ENCODE measurements around the gene SPEF1. TPM values are rescaled to one million over a fixed set of nuclear protein-coding genes. Genes with fewer than 3 reads are reported as not detected.

SPEF1 gene
- total and polyA plus RNA-seq, 2 of the 13 experiments (the other 11 are each of a cell fraction or from before 2014, with no cell fraction given): 0.11 to 0.27 TPM

DNA sequence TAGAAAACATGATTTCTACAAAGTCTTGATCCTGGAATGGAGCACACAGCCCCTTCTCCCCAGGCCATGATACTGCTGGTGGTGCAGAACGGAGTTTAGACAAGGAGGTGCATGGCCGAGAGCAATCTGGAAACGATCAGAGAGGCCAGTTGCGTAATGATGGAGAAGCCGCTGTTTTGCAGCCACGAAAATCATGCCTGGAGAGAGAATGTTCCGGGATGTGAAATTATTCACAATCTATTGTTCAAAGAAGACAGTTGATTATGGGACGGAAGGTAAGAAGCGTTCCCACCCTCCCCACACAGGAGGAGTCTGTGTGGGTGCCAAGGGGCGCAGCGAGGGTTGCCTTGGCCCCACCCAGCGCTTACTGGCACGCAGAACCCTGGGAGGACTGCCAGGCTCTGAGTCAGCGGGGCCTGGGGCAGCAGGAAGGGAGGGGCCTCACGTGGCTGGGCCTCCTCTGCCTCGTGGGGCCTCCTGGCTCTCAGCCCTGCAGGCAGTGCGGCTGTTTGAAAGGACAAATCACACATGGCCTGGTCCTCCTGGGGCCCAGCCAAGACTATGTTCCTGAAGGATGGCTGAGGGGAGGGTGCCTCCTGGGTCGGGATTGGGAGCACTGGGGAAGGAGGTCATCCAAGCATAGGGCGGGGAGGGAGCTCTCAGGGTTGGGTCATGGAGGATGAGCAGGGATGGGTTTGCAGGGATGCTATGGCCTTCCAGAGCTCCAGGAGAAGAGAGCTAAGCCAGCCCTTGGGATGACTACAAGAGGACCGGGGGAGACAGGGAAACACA is 30.4 kb upstream of the SPEF1 start (continued):
- TF ChIP-seq ELF1 (CRISPR knock-in tag; IDR thresholded peaks at IDR 0.05): peak; percentile 79
- TF ChIP-seq, protein P1, sequence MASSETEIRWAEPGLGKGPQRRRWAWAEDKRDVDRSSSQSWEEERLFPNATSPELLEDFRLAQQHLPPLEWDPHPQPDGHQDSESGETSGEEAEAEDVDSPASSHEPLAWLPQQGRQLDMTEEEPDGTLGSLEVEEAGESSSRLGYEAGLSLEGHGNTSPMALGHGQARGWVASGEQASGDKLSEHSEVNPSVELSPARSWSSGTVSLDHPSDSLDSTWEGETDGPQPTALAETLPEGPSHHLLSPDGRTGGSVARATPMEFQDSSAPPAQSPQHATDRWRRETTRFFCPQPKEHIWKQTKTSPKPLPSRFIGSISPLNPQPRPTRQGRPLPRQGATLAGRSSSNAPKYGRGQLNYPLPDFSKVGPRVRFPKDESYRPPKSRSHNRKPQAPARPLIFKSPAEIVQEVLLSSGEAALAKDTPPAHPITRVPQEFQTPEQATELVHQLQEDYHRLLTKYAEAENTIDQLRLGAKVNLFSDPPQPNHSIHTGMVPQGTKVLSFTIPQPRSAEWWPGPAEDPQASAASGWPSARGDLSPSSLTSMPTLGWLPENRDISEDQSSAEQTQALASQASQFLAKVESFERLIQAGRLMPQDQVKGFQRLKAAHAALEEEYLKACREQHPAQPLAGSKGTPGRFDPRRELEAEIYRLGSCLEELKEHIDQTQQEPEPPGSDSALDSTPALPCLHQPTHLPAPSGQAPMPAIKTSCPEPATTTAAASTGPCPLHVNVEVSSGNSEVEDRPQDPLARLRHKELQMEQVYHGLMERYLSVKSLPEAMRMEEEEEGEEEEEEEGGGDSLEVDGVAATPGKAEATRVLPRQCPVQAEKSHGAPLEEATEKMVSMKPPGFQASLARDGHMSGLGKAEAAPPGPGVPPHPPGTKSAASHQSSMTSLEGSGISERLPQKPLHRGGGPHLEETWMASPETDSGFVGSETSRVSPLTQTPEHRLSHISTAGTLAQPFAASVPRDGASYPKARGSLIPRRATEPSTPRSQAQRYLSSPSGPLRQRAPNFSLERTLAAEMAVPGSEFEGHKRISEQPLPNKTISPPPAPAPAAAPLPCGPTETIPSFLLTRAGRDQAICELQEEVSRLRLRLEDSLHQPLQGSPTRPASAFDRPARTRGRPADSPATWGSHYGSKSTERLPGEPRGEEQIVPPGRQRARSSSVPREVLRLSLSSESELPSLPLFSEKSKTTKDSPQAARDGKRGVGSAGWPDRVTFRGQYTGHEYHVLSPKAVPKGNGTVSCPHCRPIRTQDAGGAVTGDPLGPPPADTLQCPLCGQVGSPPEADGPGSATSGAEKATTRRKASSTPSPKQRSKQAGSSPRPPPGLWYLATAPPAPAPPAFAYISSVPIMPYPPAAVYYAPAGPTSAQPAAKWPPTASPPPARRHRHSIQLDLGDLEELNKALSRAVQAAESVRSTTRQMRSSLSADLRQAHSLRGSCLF (CRISPR knock-in tag; IDR thresholded peaks at IDR 0.05; ENCODE audit: borderline replicate concordance): peak; percentile 55; the same call in 1 of the 2 replicates
- TF ChIP-seq ZFP36 (IDR thresholded peaks at IDR 0.05; ENCODE audit: borderline replicate concordance, low read depth, low read length, partially characterized antibody): peak; percentile 18
- TF ChIP-seq, protein P2, sequence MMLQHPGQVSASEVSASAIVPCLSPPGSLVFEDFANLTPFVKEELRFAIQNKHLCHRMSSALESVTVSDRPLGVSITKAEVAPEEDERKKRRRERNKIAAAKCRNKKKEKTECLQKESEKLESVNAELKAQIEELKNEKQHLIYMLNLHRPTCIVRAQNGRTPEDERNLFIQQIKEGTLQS (CRISPR knock-in tag; IDR thresholded peaks at IDR 0.05): peak; percentile 96
- peak; percentile 91; the same call in 1 of the 2 replicates for TF ChIP-seq ZNF747 (CRISPR knock-in tag; IDR thresholded peaks at IDR 0.05; ENCODE audit: borderline replicate concordance)
- no peak for TF ChIP-seq HOXA7 (CRISPR knock-in tag; IDR thresholded peaks at IDR 0.05)
- peak; percentile 77 for TF ChIP-seq RBFOX2 (IDR thresholded peaks at IDR 0.05; ENCODE audit: low read depth, low read length)
- no peak; the same call in 1 of the 2 replicates for TF ChIP-seq ATF1 (CRISPR knock-in tag; IDR thresholded peaks at IDR 0.05)
- TF ChIP-seq SYNCRIP (IDR thresholded peaks at IDR 0.05; ENCODE audit: insufficient read depth, low read depth, low read length): no peak
- no peak; the same call in 1 of the 2 replicates for TF ChIP-seq ZBTB7A (CRISPR knock-in tag; IDR thresholded peaks at IDR 0.05)
- TF ChIP-seq, protein P3, sequence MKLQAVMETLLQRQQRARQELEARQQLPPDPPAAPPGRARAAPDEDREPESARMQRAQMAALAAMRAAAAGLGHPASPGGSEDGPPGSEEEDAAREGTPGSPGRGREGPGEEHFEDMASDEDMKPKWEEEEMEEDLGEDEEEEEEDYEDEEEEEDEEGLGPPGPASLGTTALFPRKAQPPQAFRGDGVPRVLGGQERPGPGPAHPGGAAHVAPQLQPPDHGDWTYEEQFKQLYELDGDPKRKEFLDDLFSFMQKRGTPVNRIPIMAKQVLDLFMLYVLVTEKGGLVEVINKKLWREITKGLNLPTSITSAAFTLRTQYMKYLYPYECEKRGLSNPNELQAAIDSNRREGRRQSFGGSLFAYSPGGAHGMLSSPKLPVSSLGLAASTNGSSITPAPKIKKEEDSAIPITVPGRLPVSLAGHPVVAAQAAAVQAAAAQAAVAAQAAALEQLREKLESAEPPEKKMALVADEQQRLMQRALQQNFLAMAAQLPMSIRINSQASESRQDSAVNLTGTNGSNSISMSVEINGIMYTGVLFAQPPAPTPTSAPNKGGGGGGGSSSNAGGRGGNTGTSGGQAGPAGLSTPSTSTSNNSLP (IDR thresholded peaks at IDR 0.05; ENCODE audit: low read depth, low read length): no peak
- TF ChIP-seq KLF9 (CRISPR knock-in tag; IDR thresholded peaks at IDR 0.05; ENCODE audit: low read depth): peak; percentile 88
- TF ChIP-seq NR3C1 (CRISPR knock-in tag; IDR thresholded peaks at IDR 0.05): no peak
- no peak for TF ChIP-seq SUZ12 (IDR thresholded peaks at IDR 0.05; ENCODE audit: low read depth, low read length)
- TF ChIP-seq, protein P4, sequence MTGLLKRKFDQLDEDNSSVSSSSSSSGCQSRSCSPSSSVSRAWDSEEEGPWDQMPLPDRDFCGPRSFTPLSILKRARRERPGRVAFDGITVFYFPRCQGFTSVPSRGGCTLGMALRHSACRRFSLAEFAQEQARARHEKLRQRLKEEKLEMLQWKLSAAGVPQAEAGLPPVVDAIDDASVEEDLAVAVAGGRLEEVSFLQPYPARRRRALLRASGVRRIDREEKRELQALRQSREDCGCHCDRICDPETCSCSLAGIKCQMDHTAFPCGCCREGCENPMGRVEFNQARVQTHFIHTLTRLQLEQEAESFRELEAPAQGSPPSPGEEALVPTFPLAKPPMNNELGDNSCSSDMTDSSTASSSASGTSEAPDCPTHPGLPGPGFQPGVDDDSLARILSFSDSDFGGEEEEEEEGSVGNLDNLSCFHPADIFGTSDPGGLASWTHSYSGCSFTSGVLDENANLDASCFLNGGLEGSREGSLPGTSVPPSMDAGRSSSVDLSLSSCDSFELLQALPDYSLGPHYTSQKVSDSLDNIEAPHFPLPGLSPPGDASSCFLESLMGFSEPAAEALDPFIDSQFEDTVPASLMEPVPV (CRISPR knock-in tag; IDR thresholded peaks at IDR 0.05): peak; percentile 100
- TF ChIP-seq, protein P5, sequence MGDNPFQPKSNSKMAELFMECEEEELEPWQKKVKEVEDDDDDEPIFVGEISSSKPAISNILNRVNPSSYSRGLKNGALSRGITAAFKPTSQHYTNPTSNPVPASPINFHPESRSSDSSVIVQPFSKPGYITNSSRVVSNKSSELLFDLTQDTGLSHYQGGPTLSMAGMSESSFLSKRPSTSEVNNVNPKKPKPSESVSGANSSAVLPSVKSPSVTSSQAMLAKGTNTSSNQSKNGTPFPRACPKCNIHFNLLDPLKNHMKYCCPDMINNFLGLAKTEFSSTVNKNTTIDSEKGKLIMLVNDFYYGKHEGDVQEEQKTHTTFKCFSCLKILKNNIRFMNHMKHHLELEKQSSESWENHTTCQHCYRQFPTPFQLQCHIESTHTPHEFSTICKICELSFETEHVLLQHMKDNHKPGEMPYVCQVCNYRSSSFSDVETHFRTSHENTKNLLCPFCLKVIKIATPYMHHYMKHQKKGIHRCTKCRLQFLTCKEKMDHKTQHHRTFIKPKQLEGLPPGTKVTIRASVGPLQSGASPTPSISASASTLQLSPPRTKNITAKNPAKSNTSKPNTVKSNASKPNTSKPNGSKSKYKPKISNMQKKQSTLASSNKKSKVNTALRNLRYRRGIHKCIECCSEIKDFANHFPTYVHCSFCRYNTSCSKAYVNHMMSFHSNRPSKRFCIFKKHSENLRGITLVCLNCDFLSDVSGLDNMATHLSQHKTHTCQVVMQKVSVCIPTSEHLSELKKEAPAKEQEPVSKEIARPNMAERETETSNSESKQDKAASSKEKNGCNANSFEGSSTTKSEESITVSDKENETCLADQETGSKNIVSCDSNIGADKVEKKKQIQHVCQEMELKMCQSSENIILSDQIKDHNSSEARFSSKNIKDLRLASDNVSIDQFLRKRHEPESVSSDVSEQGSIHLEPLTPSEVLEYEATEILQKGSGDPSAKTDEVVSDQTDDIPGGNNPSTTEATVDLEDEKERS (CRISPR knock-in tag; IDR thresholded peaks at IDR 0.05): peak; percentile 94
- peak; percentile 80; the same call in 1 of the 2 replicates for TF ChIP-seq ZIK1 (CRISPR knock-in tag; IDR thresholded peaks at IDR 0.05; ENCODE audit: borderline replicate concordance, low read depth)
